Smooth muscle cell of the pulmonary artery (primary cell): ENCODE data around the gene KLHL33. TPM values are rescaled to one million over a fixed set of nuclear protein-coding genes. Genes with fewer than 3 reads are reported as not detected.

Experiments used
- total RNA-seq: library from RNA; depleted of rRNA; stranded (reverse); fragments of >200 nt; gene quantifications from 2 replicates; pipeline ENCODE4 v1.2.3, GENCODE V29; 2014

The KLHL33 gene
- 0.03 and 0.07 TPM in 2 replicates for total RNA-seq

DNA sequence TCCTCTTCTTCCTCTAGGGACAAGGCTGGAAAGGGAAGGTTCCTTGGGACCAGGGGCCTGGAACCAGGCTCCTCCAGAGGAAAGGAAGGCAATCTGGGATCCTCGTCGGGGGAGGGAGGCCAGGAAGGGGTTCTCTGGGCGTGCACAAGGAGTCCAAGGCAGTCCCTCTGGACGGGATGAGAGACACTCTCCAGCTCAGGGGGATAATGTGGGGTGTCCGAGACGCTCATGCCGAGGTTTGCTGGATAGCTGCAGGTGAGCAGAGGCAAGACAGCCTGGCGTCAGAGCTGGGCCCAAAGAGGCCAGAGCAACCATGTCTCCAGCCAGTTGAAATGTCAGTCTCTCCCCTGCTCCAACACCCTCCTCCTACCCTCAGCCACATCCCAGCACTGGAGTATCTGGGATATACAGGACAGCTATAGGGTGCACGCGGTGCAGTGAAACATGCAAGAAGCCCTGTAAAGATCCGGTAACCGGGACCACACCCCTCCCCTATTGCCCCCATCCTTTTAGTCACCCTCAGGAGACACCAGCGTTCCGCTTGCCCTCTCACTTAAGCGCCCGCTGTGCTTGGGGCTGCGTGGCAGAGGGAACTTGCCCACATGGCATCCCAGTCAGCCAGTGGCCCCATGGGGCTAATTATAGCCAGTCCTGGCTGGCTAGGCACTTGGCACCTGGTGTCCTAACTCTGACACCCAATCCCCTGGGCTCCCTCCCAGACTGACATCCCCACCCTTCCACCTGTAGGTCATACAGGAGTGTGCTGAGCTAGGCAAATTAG is at the start of gene KLHL33:
Gene KLHL33 (minus strand): TSS at position 585 of the 781 bp plus-strand sequence. CDS start 355 bp downstream, at position 230.

GRCh38 chr14:20469242-20469889 is 33.4 kb upstream of the KLHL33 start, which contains the start of gene PNP:
Gene PNP (plus strand): TSS chr14:20469406. CDS start chr14:20469525, 119 bp downstream.

GRCh38 chr14:20461225-20462141 is 25.5 kb upstream of the KLHL33 start, which contains the start of gene PIP4P1:
Gene PIP4P1 (minus strand): TSS chr14:20461434. CDS start chr14:20461325, 109 bp downstream.

DNA sequence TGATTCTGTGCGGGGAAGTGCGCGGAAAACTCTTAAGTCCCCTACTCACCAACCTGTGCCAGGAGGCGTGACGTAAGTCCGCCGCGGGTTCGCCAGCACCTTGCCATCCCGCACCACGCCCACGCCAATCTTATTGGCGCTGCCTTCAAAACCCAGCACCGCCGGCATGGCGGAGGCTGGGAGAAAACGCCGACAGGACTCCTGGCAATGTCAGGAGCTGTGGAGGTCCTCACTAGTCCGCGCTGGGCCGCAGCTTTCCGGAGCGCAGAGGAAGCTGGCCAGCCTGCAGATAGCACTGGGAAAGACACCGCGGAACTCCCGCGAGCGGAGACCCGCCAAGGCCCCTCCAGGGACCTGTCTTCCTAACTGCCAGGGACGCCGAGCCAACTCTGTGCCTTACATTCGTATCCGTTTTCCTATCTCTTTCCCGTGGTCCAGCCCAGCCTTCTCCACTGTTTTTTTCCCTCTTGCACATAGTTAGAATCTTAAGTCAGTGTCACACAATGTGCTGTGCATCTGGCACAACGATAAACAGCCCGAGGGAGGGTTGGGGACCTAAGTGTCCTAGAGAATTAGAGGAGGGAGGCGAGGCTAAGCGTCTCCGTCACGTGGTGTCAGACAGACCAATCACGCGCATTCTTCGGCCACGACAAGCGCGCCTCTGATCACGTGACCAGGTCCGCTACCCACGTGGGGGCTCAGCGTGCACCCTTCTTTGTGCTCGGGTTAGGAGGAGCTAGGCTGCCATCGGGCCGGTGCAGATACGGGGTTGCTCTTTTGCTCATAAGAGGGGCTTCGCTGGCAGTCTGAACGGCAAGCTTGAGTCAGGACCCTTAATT is 18.8 kb upstream of the KLHL33 start, which contains the start of the genes APEX1 and OSGEP:
Gene APEX1 (plus strand): TSS at position 711 of the 839 bp plus-strand sequence. CDS start 420 bp downstream, outside the sequence.
Gene OSGEP (minus strand): TSS at position 297 of the 839 bp plus-strand sequence. CDS start 129 bp downstream, at position 168.

GRCh38 chr14:20412876-20413743 is 22.9 kb downstream of the KLHL33 start, which contains the start of gene TEP1:
Gene TEP1 (minus strand): TSS chr14:20413501. CDS start chr14:20408439, 5,062 bp downstream.

Other genes starting within 250 kb of the KLHL33 start
- gene OR11G2, start 245.3 kb downstream of the KLHL33 start, total RNA-seq, result not detected in 2 replicates
- gene OR11H6, start 212.5 kb downstream of the KLHL33 start, total RNA-seq, result not detected in 2 replicates
- gene OR11H7, start 207.2 kb downstream of the KLHL33 start, total RNA-seq, result not detected in 2 replicates
- not detected in 2 replicates for gene OR11H4, start 196.9 kb downstream of the KLHL33 start, total RNA-seq
- 16.2 and 17.1 TPM in 2 replicates for gene TTC5, start 130.2 kb downstream of the KLHL33 start, total RNA-seq
- 34.1 and 36.6 TPM in 2 replicates for gene CCNB1IP1, start 102.9 kb downstream of the KLHL33 start, total RNA-seq
- 6.3 and 6.9 TPM in 2 replicates for gene PARP2, start 92.5 kb downstream of the KLHL33 start, total RNA-seq
- 31.5 and 35.2 TPM in 2 replicates for gene TEP1, start 22.7 kb downstream of the KLHL33 start, total RNA-seq
- gene OSGEP, start 18.6 kb upstream of the KLHL33 start, total RNA-seq, result 20.0 and 20.4 TPM in 2 replicates
- 38.8 and 55.3 TPM in 2 replicates for gene APEX1, start 19.1 kb upstream of the KLHL33 start, total RNA-seq
- 17.9 and 22.4 TPM in 2 replicates for gene PIP4P1, start 25.3 kb upstream of the KLHL33 start, total RNA-seq
- 11.5 and 34.8 TPM in 2 replicates for gene PNP, start 33.2 kb upstream of the KLHL33 start, total RNA-seq
- gene RNASE10, start 69.4 kb upstream of the KLHL33 start, total RNA-seq, result not detected in 2 replicates
- gene RNASE9, start 124.9 kb upstream of the KLHL33 start, total RNA-seq, result not detected in 2 replicates
- not detected in 2 replicates for gene RNASE11, start 151.8 kb upstream of the KLHL33 start, total RNA-seq
- not detected in 2 replicates for gene RNASE12, start 155.2 kb upstream of the KLHL33 start, total RNA-seq
- not detected in 2 replicates for gene OR6S1, start 205.5 kb upstream of the KLHL33 start, total RNA-seq
- gene RNASE4, start 248.4 kb upstream of the KLHL33 start, total RNA-seq, result 58.3 and 59.6 TPM in 2 replicates